Cerebellar nuclear complex (tissue), 1 donor: ENCODE measurements around the gene HIPK1.
A peak's percentile ranks its signal among the peaks of the same experiment; 100 is the strongest.

Experiments used
- DNase-seq, 2 experiments: peaks; one replicate each; lab custom pipeline; 2025; lab: John Stamatoyannopoulos, UW

The HIPK1 gene

DNA sequence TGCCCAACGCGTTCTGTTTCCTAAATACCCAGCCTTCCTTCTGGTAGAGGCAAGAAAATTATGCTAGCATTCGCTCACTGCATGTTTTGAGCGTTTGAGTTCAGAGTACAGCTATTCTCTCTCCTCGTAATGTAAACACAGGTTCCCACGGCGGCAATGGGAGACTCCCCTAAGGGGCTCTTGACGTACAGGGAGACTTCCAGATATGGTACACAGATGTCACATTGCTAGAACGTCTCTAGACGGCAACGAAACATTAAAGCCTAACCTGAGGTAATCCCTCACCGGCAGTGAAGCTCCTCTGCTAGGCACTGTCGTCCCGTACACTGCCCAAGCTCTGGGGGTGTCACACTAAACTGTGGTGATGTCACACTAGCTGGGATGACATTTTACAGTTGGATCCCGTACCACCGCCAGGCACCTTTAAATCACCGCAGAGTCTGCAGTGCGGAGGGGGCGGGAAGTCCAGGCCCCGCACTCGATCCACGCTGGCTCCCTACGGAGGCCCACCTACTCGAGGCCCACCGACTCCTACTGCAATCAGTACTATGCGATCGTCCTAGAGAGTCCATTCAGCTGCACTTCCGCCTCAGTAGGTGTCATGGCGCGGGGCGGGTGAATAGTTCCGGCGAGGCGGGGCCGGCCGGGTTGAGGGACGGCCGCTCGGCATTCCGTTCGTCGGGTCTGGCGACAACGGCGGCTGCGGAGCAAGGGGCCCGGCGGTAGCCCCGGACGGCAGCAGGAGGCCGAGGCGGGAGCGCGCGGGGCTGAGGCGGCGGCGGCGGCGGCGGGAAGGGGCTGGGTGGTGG, at the start of gene HIPK1:
Gene HIPK1, plus strand, starts transcription at position 384 of the 809 bp plus-strand sequence.
- DNase-seq: peak; percentile 76 to 87

DNA sequence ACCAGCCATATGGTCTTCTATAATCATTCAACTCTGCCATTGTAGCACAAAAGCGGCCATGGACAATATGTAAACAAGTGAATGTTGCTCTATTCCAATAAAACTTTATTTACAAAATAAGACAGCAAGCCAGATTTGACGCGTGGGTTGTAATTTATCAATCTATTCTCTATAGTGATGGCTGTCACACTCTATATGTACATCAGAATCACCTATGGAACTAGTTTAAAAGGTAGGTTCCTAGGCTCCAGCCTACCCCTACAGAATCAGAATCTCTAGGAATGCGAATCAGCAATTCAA, 49.4 kb upstream of the HIPK1 start:
- DNase-seq: no peak

DNA sequence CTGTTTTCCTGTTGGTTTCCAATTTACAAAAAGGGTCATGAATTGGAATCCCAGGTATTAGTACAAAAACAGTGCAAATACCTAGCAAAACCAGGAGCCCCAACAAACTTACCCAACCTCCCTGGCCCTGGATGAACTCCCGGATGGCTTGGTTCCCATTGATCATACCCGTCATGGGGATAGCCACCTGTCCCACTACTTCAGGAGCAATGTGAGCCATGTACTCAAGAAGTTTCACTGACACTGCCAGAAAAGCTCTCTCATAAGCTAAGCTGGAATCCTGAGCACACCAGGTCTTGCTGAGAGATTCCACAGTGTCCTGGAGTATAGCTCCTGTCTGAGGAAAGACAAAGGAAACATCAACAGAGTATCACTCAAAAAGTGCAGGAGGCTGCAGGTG, 47.5 kb upstream of the HIPK1 start:
- DNase-seq: peak in 1 of 2 experiments; percentile 65

DNA sequence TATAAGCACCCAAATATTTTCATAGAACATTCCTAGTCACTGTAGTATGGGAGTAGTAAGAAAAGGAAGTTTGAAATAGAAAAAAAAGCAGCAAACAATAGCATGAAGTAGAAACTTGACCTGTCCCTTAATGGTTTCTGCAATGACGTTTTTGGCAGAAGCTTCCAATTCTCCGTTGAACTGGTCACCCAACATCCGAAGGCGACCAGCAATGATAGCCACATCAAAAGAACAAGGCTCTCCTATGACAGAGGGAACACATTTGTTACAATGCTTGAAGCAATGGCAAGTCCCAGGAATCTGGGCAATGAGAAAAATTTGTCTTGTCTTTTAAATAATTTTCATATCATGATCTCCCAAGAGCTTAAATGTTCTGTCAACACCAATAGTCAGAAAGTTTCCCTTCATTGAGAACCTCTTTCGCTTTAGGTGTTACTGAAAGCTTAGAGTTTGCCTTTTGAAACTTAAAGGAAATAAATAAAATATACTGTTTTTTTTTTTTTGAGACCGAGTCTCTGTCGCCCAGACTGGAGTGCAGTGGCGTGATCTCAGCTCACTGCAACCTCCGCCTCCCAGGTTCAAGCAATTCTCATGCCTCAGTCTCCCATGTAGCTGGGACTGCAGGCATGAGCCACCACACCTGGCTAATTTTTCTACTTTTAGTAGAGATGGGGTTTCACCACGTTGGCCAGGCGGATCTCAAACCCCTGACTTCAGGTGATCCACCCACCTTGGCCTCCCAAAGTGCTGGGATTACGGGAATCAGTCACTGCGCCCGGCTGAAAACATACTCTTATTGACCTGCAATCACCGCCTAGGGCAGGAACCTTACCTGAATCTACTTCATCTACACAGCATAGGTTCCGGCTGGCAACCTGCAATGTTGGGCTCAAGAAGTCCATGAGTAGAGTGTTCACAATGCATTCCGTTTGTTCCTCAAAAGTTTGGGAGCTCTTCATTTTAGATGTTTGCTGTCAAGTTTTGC, 42.4 kb upstream of the HIPK1 start:
- no peak for DNase-seq

DNA sequence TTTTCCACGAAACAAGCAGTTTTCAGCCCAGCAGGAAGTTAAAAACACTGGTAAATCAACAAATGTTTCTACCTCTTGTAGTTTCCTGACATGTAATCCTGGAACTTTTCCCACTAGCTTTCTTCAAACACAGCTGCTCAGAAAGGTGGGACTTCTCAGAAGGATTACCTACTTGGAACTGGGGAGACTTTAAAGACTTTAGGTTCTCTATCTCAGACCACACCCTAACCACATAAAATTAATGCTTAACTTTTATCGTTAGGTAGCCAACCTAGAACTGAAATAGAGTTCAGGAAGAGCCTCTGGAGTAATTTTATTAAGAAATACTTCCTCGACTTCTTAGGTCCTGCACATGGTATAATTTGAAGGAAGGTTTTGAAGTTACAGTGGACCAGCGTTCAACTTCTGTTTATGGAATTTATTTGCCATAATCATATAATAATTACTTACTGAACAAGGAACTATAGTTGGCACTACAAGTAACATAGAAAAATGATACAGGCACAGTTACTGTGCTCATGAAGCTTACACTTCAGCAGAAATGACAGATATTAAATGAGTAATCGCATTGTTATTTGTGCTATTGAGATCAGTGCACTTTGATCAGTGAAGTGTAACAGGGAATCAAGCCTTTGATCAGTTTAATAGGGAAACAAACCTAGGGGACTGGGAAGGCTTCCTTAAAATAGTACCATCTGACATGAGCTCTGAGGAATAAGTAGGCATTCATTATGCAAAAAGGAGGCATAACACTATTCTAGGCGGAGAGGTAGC, 41.5 kb upstream of the HIPK1 start, which contains the start of gene BCL2L15:
Gene BCL2L15, minus strand, starts transcription at position 180 of the 774 bp plus-strand sequence. CDS start 206 bp downstream, outside the sequence.
- DNase-seq: no peak

DNA sequence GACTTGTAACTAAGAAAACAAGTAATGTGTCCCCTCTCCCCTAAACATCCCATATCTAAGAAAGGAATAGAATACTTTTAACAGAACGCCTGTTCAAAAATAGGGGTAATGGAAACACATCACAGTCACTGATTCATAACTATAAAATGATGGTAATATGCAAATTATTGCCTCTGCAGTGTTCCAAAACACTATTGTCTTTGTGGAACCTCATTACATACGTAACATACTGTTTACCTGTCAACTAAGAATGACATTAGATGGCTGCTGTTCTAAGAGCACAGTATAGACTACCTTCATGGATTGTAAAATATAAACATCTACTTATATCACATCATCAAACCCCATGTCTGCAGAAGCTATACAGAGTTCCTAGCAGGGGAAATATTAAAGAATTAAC, 38.3 kb upstream of the HIPK1 start:
- DNase-seq: no peak

DNA sequence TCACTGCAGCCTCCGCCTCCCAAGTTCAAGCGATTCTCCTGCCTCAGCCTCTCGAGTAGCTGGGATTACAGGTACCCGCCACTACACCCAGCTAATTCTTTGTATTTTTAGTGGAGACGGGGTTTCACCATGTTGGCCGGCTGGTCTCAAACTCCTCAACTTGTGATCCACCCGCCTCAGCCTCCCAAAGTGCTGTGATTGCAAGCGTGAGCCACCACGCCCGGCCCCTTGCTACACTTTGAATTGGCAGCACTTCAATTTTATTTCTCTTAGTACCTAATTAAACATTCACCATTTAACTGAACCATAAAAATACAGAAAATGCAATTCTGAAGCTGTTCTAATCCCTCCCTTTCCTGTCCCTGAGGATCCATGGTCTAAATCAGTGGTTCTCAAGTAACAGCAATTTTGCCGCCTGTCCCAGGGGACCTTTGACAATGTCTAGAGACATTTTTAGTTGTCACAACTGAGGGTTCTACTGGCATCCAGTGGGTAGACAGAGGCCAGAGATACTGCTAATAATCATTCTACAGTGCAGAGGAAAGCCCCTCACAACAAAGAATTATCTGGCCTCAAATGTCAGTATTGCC, 37.4 kb upstream of the HIPK1 start:
- no peak for DNase-seq

DNA sequence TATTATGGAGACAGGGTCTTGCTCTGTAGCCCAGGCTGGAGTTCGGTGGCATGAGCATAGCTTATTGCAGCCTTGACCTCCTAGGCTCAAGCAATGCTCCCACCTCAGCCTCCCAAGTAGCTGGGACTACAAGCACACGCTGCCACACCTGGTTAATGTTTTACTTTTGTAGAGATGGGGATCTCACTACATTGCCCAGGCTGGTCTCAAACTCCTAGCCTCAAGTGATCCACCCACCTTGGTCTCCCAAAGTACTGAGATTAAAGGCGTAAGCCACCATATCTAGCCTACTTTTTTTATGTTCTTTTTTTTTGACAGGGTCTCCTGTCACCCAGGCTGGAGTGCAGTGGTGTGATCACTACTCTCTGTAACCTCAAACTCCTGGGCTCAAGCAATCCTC, 35.9 kb upstream of the HIPK1 start:
- DNase-seq: no peak

DNA sequence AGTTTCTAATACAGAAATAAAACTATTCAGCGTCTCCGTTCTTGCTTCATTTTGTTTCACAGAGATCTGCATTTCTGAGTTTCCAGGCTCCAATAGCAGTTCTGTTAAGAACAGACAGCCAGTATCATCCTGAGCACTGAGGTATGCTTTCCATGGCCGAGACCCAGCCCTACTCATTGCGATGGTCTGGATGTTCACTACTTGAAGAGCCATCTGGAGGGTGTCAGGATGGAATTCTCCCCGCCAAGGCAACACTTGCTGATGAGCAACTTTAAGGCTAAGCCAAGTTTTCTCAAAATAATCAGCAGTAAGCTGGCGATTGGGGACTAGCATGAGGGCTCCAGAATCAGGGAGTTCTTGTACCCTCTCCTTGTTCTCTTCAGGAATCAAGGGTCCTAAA, 34.0 kb upstream of the HIPK1 start:
- DNase-seq: no peak

DNA sequence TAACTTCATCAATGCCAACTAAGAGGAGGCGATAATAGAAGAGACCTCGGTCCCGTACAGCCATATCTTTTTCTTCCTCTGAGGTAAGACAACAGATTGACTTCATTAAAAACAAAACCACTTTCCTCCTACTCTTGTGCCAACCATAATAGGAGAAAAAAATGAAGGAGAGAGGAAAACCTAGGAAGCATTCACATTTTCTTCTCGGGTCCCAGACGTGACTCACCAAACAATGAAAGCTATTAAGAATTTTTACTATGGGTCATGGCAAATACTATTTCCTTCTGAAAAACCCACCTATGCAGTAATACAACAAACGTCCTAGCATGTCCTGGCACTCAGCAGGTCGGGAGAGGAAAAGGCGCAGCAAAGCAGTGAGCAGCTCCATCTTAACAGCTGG, 33.2 kb upstream of the HIPK1 start:
- DNase-seq: no peak

DNA sequence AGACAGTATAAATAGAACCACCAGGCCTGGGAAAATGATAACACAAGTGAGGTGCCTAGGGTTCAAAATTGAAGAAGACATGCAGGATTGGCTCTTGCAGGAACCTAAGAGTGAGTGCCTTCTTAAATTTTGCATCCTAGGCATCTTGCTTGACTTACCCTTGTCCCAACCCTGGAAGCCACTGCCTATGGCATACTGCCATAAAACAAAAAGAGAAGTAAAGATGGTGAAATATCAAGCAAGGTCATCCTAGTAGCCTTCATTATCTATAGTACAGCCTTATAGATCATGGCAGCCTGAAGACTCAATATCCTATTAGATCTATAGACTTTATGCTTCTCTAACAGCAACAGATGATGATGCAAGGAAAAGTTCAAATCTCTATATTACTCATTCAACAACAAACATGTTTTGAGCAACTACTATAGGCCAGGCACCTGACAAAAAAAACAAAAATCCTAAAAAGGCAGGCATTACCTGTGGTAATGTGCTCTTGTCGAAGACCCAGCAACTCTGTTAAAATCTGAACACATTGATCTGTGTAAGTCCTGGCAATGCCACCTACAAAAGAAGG, 30.8 kb upstream of the HIPK1 start:
- no peak for DNase-seq

DNA sequence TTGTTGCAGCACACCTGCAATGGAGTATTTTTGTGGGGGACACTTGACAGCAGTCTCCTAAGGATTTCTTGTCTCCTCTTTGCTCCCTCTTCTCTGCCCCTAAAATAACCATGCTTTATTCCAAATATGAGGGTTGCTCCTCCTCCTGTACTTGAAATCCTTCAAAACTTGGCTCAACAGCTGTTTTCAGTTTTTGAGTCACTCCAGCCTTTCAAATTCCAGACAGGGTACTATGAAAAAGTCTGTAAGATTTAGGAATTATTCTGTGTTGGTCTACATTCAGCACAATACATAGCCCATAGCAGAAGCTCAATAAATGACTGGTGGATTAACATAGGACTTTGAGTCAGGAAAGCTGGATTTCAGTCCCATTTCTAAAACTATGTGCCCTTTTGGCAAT, 30.0 kb upstream of the HIPK1 start:
- no peak for DNase-seq

DNA sequence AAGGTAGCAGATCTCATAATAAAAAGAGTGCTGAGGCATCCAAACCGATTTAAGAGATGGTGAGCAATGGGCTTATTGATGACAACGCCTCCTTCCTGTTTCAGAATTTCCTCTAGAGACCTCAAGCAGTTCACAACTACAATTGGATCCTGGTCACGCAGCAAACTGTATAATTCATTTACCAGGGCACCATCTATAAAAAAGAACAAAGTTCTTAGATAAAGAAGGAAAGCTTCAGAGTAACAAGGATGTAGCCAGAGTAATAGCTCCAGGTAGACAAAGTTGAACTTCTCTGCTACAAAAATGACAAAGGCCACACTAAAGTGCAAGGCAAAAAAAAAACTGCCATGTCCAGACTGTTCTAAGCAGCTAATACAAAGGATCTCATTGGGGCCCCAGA, 27.9 kb upstream of the HIPK1 start:
- DNase-seq: no peak

DNA sequence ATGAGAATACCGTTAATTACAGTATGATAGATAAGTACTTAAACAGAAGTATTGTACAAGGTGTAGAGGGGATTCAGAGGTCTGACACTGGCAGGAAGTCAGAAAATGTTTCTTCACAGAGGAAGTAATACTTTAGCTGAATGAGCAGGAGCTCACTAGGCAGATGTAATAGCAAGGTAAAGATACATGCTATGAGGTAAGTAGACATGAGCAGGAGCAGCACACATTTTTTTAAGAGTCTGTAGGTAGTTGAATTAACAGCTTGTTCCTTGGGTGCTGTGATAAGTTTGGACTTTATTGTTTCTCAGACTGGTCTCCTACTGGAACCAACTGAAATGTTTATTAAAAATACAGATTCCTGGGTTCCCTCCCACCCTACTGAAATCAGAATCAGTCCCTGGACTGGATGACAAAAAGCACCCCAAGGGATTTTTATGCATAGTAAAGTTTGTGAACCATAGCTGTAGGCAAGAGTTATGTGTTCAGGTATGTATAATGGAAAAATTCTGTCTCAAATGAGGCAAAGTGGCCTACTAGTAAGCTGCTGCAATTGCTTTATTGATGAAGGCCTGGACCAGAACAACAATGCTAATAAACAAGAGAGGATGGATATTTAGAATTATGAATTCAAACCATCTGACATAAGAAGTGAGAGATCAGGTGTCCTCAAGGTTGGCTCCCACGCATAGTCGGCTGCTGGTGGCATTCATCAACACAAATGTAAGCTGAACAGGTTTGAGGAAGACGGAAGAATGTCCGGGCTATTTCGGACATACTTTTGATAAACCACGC, 25.4 kb upstream of the HIPK1 start:
- DNase-seq: no peak

DNA sequence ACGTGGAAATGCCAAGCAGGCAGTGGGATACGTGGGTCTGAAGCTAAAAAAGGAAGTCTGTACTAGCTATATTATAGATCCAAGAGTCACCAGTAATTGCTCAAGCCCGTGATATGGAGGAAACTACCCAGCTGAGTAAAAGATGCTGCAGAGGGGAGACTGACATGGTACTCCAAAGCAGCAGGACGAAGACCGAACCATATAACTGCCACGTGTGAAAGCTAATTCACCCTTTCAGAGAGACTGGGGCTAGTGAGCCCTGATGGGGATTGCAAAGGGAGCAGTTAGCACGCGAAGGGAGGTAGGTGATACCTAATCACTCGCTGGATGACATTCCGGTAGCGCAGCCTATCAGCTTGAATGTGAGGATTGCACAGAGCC, 24.8 kb upstream of the HIPK1 start:
- peak; percentile 23 to 41 for DNase-seq

DNA sequence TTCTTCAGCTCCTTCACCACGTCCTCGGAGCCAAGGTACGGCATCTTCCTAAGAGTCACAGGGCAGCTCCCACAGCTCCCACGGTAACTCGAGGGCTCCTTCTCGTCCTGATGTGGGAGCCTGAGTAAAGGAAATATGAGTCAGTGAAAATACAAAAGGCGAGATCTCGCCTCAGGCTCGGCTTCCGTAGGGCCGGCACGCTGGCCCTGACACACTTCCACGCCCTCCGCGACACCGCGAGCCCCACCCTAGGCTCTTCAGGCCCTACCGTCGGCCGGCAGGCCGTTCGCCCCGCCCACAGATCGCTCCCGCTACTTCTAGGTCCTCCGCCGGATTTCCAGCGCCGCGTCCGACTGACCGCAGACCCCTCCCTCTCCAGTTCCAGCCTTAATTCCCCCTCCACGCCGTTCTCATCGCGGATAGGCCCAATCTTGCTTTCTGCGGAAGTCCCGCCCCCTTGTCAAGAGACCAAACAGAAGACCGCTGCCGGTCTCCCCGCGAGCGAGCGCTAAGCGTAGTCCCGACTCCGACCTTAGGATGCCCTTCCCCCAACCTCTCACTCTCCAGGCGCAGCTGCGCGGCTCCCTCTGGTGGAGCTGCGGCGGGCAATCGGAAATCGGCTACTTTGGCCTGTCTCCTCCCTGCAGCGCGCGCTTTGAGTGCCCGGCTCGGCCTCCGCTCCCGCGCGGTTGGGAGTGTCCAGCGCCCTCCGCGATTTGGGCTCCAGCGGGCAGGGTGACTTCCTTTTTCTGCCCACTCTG, 24.3 kb upstream of the HIPK1 start, which contains the start of the genes AP4B1 and DCLRE1B:
Gene AP4B1, minus strand, starts transcription at position 126 of the 761 bp plus-strand sequence. Its CDS starts 82 bp downstream, at position 44.
Gene DCLRE1B, plus strand, starts transcription at position 653 of the 761 bp plus-strand sequence. CDS start 261 bp downstream, outside the sequence.
- DNase-seq: peak; percentile 93 to 97

DNA sequence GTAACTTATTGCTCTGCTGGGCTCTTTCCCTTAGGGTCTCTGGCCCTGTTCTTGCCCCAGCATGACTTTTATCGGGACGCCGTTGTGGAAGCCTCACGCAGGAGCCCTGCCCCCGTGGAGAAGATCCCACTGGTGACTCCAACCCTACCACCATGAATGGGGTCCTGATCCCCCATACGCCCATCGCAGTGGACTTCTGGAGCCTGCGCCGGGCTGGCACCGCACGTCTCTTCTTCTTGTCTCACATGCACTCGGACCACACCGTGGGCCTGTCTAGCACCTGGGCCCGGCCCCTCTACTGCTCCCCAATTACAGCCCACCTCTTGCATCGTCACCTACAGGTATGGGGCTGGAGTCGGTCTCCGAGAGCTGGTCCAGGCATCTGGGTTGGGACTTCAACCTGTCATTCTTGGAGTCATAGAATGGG, 23.7 kb upstream of the HIPK1 start:
- no peak for DNase-seq

DNA sequence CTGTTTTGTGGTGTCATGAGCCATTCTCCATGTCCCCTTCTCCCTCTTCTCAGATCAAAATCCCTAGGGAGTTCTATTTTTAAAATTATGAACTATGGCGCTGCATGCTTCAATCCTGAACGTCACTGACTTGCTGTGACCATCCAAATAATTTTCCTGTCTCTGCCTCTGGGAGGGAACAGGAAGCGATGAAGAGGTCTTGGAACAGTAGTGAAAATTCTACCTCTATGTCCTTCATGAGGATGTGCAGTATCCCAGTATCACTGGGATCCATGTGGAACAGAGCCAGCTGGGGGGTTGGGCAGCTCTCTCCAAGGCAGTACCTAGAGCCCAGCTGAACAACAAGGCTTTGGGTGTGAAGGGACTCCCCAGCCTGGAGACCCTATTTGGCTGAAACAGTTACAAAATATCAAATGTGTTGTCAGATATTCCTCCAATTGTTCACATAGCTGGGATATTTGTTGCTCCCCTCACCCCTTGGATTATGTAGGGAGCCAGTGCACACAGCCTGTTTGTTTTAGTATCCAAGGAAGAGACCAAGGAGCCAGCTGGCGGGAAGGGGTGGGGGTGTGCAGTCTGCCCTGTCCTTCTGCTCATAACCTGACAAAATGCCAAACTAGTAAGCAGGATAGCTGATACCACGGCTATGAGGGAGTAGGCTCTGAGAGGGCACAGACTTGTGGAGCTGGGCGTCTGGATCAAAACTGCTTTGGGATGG, 16.4 kb upstream of the HIPK1 start:
- peak; percentile 56 to 86 for DNase-seq

DNA sequence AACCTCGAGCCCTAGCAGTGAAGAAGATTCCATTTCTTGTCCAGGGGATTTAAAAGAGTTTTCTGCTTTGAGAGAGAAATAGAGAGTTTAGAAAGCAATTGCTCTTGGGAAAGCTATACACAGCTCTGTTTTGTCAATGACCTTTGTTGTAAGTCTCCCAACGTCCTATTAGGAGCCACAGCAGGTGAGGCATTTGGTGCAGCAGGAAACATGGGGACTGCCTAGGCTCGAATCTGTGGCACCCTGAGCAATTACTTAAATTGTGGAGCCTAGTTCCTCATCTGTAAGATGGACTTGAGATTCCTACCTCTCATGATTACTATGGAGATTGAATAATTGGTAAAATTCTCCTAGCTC, 15.8 kb upstream of the HIPK1 start:
- DNase-seq: no peak
